NCI-H345 (cell line): ENCODE measurements around the gene FUT8.
"Not testable (repeated sequence)": the region's sequence is repeated elsewhere in the genome, so short reads cannot be mapped to it uniquely, and the experiment has no call there.

ENCODE experiments used
- DNase-seq: peaks from one replicate; lab custom pipeline; 2025; lab: John Stamatoyannopoulos, UW

FUT8 gene

DNA sequence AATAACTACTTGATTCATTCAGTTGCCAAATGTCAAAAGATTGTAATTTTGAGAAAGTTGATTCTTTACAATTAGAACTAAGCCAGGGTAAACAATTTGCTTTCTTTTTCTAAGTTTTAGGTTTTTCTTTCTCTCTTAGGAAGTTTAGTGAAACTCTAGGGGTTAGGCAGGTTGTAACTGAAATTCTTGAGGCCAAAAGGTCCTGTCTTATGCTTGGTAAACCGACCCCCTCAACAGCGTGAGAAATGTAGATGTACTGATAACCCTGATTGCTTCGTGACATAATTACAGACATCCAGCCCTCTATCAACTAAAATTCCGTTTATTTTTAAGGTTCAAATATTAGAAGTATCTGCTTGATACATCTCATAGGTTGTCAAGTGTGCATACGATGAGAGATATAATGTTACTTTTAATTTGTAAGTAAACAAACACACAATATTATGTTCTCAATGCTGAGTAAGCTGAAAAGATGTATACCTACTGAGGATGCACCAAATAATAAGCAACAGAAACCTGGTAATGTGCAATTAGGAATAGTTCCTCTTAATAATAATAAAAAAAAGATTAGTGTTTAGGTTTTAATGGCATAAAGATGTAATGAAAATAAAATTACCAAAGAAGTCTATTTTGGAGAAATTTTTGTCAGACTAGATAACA is 7.2 kb downstream of the FUT8 start:
- no peak for DNase-seq

DNA sequence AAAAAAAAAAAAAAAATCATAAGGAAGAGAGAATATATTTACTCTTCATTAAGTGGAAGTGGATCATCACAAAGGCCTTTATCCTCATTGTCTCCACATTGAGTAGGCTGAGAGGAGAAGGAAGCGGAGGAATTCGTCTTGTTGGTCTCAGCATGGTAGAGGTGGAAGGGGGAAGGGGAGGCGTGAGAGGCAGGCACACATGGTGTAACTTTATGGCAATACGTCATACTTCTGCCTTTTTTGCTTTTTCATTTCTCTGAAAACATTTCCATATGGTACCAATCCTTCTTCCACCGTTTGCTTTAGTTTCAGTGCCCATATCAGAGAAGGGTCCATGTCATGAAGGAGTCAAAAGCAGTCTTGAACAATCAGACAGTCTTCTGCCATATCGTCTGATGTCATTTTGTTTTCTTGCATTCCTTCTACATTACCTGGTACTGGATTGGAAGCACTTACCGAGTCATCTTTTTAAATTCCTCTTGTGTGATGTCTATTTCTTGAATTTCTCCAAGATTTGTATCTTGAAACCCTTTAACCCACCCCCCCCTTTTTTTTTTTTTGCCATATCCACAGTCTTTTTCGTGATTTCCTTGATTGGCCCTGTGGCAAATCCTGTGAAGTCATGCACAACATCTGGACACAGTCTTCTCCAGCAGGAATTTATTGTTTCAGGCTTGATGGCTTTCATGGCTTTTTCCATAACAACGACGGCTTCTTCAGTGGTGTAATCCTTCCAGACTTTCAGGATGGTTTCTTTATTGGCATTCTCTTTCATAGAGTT is 8.9 kb downstream of the FUT8 start:
- DNase-seq: no peak

DNA sequence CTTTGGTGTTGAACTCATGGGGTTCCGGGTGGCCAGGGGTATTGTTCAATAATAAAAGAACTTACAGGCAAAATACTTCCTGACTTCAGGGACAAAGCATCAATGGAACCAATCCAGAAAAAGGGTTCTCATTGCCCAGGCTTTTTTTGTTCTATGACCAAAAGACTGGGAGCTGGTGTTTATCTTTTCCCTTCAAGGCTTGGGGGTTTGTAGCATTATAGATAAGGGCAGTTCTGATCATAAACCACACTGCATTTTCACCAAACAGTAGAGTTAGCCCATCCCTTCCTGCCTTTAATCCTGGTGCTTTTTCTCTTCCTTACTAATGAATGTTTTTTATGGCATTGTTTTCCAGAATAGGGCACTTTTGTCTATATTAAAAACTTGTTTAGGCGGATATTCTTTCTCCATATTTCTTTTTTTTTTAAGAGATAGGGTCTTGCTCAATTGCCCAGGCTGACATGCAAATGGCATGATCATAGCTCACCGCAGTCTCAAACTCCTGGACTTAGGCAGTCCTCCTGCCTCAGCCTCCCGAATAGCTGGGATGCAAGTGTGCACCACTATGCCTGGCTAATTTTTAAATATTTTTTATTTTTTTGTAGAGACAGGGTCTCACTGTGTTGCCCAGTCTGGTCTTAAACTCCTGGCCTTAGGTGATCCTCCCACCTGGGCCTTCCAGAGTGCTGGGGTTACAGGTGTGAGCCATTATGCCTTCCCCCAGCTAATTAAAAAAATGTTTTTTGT is 9.7 kb downstream of the FUT8 start:
- no peak for DNase-seq

DNA sequence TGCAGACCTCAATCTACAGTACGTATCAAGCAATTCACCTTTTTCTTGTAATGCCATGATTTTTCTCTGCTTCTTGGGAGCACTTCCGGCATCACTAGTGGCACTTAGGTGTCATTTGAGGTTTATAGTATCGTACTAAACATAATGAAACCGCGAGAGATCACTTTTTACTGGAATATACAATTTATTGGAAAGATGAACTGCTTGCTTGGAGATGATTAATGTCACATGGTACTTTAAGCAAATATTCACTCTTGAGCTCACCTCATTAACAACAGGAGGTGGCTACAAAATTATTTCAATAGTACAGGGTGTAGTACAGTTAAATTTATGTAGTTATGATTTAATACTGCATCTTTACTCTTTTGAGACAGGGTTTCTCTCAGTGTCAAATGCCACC is 11.5 kb downstream of the FUT8 start:
- peak; percentile 66 for DNase-seq

DNA sequence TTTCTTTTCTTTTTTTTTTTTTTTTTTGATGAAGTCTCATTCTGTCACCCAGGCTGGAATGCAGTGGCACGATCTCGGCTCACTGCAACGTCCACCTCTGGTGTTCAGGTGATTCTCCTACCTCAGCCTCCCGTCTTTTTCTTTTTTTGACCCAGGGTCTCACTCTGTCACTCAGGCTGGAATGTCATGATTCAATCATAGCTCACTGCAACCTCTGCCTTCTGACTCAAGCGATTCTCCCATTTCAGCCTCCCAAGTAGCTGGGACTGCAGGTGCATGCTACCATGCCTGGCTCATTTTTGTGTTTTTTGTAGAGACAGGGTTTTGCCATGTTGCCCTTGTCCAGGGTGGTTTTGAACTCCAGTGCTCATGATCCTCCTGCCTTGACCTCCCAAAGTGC is 12.0 kb downstream of the FUT8 start:
- DNase-seq: no peak

GRCh38 chr14:65425885-65426284 is 13.4 kb downstream of the FUT8 start:
- DNase-seq: no peak

DNA sequence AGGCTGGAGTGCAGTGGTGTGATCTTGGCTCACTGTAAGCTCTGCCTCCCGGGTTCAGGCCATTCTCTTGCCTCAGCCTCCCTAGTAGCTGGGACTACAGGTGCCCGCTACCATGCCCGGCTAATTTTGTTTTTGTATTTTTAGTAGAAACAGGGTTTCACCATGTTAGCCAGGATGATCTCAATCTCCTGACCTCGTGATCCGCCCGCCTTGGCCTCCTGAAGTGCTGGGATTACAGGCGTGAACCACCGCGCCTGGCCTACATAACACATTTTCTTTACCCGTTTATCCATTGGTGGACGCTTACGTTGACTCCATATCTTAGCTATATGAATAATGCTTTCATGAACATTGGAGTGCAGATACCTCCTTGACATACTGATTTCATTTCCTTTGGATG is 14.4 kb downstream of the FUT8 start:
- not testable (repeated sequence) for DNase-seq

DNA sequence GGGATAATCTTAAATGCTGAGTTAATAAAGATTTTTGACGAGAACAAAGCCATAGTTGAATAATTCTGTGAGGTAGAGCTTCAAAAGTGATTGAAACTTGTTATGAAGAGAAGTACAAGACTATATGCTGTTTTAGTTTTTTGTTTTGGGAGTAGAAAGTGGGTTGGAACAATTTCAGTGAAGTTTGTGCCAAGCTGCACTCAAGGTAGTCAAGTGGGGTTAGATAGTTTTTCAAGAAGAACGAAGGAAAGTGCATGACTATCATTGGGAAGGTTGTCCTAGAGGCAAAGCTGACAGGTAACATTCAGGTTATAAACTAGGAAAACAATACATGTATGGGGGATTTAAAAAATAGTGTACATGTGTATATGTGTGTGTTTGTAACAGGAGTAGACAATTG is 16.2 kb downstream of the FUT8 start:
- no peak for DNase-seq

GRCh38 chr14:65429757-65430156 is 17.2 kb downstream of the FUT8 start:
- no peak for DNase-seq

- DNase-seq: no peak
Observed at GRCh38 chr14:65431245-65431644, 18.7 kb downstream of the FUT8 start.

DNA sequence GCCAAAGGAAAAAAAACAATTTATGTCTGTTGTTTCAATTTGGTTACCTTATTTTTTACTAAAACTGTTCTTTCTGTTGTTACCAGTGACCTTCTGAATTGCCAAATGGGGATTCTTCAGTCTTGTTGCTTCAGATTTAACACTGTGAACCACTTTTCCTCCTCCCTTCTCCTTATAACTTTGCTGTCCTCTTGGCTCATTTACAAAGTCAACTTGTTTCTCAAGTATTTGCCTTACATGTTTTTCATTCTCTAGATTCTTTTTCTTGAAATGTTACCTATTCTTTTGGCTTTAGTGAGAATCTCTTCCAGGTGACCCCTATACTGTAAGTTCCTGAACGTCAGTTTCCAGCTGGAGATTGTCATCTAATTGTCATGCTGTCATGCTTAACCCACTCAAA is 19.4 kb downstream of the FUT8 start:
- no peak for DNase-seq

DNA sequence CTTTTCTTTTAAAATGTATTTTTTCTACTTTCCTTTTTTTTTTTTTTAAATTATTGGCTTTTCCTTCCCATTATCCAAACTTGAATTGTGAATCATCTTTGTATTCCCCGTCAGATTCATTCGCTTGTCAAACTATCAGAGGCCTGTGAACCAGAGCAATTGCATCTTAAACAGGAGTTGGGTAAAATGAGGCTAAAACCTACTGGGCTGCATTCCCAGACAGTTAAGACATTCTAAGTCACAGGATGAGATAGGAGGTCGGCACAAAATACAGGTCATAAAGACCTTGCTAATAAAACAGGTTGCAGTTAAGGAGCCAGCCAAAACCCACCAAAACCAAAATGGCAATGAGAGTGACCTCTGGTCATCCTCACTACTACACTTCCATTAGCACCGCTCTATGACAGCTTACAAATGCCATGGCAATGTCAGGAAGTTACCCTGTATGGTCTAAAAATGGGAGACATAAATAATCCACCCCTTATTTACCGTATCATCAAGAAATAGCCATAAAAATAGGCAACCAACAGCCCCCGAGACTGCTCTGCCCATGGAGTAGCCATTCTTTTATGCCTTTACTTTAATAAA is 19.9 kb downstream of the FUT8 start:
- DNase-seq: no peak

DNA sequence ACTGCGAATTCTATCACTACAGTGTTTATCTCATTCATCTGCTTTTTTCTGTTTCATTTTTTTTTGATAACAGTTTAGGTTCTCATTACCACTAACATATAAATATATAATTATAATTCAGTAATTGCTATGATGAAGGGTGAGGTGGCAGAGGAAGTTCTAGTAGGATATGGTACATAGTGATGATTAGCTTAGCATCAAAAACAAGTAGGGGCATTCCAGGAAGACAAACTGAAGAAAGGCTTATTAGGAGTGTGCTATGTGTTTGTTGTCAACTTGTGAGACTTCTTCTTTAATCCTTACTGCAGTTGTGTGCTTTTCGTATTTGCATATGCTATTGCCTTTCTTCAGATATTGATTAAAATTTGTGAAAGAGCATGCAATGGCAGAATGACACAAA is 20.6 kb downstream of the FUT8 start:
- no peak for DNase-seq

DNA sequence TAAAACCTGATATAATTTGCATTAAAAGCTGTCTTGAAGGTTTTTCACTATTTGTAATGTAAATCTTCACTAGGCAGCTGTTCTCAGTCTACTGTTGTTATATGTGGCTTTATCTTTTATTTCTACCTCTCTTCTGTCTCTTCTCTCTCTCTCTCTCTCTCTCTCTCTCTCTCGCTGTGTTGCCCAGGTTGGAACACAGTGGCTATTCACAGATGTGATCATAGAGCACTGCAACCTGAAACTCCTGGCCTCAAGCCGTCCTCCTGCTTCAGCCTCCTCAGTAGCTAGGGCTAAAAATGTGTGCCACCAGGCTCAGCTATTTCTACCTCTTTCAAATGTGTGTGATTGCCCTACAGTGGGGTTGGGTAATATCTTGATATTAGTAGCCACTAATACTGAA is 21.1 kb downstream of the FUT8 start:
- DNase-seq: no peak

GRCh38 chr14:65434216-65434850 is 21.8 kb downstream of the FUT8 start:
- no peak for DNase-seq

GRCh38 chr14:65438266-65438933 is 25.9 kb downstream of the FUT8 start:
- DNase-seq: no peak

DNA sequence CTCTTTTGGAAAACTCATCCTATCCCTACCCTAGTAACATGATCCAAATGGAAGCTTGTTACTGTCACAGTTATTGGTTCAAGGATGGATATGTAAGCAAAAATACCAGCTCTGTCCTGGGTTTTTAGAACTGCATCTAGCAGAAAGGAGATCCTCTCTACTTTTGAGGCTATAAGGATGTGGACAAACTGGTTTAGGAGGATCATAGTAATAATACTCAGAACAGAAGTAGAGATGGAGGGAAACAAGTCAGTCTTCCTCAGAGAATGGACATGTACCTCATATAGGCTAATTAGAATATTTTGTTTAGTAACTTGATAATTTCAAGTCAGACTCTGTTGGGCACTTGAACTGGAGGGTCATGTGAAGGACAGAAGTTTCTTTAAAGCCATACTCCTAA is 26.6 kb downstream of the FUT8 start:
- no peak for DNase-seq

DNA sequence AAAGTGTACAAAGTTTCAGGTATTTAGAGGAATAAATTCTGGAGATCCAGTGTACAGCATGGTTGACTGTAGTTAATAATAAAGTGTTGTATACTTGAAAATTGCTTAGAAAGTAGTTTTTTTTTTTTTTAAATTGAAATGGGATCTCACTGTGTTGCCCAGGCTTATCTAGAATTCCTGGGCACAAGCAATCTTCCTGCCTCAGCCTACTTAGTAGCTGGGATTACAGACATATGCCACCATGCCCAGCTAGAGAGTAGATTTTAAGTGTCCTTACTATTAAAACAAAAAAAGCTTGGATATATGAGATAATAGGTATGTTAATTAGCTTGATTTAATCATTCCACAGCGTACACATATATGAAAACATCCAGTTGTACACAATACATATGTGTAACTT is 27.7 kb downstream of the FUT8 start:
- no peak for DNase-seq

DNA sequence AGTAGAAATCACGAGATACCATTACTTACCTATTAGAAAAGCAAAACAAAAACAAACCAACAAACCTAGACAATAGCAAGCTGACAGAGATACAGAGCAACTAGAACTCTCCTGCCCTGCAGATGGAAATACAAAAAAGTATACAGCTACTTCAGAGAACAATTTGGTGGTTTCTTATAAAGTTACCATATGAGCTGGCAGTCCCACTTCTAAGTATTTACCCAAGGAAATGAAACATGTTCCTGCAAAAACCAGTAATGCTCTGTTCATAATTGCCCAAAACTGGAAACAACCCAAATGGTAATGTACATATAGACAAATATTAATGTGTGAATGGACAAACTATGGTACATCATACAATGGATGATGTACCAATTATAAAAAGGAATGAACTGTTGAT is 31.7 kb downstream of the FUT8 start:
- DNase-seq: no peak

- DNase-seq: no peak
Observed at GRCh38 chr14:65446159-65446558, 33.6 kb downstream of the FUT8 start.

GRCh38 chr14:65449647-65450046 is 37.1 kb downstream of the FUT8 start:
- DNase-seq: no peak
